HG03457 (cell line): ENCODE results near the gene CAMTA1.
"Not testable (repeated sequence)": the region's sequence is repeated elsewhere in the genome, so short reads cannot be mapped to it uniquely, and the experiment has no call there.

Experiments used
- ATAC-seq: cut with Tn5 transposase; IDR thresholded peaks from one replicate; pipeline ENCODE4 v1.9.1; 2021; ENCODE audit warnings: moderate number of reproducible peaks; ENCODE audit not compliant: unreplicated experiment

The CAMTA1 gene

DNA sequence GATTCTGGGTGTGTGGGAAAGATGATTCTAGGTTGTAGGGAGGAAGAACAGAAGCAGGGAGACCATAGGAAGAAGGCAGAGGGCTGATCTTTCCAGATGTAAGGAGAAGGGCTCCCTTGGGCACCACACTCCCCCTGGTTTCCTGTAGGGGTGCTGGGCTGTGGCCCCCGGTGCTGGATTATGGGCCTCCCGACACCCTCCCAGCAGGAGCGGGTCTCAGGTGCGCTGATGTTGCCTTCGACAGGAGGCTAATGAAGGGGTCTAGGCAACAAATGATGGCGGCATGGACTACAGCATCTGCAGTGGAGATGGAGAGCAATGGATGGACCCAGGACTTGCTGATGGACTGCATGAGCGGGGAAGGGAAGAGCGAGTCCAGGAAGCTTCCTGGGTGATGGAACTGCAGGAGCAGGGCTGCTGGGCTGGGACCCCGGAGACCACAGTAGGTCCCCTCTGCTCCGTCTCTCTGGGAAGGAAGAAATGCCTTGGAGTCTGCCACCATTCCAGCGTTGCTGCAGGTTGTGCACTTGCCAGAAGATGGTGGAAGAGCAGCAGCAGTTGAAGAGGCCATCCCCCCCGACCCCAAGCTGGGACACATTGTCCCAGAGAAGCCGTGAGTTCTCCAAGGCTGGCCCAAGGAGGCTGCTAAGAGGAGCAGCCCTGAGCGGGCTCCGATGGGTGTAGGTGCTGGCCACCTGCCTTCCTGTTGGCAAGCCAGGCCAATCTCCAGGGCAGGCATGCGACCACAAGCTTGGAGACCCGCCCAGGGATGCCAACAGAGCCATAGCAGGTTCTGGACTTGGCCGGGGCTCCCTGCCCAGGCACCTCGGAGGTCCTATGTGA, 890.4 kb downstream of the CAMTA1 start:
- ATAC-seq = no peak

GRCh38 chr1:7676274-7676945, 891.2 kb downstream of the CAMTA1 start:
- ATAC-seq = no peak

GRCh38 chr1:7677111-7677510, 891.9 kb downstream of the CAMTA1 start:
- no peak for ATAC-seq

DNA sequence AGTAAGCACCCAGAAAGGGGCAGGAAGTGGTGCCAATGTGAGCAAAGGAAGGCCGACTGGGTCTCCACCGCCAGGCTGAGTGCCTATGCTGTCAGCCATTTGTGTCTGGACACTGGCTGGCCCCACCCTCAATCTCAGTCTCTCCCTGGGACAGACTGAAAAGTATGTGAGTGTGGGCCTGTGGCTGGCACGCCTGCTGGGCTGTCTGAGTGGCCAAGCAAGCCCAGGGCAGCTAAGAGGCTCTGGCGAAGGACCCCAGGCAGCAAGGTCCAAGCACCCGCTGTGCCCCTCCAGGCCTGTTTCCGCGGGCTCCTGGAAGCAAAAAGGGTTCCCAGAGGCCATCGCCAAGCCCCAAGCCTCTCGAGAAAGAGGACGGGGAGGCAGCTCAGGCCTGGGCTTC, 892.6 kb downstream of the CAMTA1 start:
- no peak for ATAC-seq

GRCh38 chr1:7678491-7679158, 893.4 kb downstream of the CAMTA1 start:
- no peak for ATAC-seq

DNA sequence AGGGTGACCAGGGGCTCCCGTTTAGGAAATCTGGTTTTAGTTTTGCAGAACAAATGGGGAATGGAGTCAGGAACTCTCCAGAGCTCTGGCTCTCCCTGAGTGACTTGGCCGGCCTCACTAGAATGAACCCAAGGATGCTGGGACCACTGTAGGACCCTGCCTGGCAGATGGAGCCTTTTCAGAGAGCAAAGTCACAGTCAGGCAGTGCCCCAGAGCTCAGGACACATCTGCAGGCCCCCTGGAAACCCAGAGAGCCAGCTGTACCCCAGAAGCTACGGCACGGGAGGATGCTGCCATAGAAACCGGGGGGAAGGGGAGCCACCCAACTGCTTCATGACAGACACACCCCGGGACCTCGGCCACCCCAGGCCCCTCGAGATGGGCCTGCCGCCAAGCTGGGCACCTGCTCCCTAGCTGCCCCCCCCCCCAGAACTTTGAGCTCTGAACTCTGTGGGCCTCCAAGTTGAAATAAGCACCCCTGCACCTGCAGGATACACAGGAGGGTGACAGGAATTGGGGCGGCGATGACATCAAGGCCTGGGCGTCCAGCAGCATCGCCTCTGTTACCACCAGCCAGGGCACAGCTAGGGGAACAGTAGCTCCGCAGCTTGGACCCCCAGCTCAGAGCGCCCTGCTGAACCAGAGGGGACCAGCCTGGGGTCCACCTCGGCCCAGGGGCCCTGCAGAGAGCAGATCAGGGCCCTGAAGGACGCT, 894.1 kb downstream of the CAMTA1 start:
- no peak for ATAC-seq

DNA sequence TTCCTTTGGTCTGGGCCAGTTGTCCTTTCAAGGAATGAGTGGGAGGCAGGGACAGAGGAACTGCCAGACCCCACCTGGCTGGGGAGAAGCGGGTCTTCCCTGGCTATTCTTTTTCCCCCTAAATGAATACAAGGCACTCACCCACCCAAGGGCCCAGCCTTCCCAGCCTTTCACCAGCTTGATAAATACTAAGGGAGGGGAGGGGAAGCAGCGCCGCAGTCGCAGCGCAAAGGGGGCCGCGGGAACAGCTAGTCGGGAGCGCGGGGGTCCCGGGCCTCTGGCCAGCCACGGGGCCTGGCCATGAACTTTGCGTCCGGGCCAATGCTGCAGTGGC, 894.6 kb downstream of the CAMTA1 start:
- no peak for ATAC-seq

GRCh38 chr1:7680207-7680954, 895.1 kb downstream of the CAMTA1 start:
- no peak for ATAC-seq

DNA sequence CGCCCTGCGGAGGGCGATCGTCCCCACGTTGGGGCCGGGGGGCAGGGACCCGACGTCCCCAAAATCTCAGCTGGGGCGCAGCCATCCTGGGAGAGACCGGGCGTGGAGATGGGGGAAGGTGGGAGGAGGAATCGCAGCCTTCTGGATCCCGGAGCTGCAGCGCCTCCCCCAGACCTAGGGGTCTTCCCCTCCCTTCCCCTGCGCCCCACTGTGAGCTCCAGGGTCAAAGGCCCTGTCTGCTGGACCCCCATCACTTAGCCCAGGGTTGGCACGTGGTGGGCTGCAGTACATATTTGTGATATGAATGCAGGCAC, 895.7 kb downstream of the CAMTA1 start:
- no peak for ATAC-seq

DNA sequence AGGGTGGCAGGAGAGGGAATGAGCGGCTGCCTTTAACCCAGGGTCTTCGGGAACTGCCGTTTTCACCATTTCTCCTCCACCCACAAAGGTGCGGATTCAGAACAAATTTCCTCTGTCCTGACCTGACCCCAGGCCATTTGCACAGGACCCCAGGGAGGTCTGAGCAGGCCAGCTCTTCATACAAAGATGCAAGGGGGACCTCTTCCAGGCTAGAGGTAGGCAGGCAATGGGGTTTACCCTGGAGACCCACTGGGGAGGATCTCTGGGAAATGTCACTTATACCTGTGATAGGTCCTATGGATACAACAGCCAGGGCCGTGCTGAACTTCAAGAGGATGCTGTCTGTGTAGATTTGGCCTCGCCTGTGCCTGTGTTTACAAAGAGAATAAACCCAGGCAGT, 896.1 kb downstream of the CAMTA1 start:
- no peak for ATAC-seq

GRCh38 chr1:7683521-7683920, 898.3 kb downstream of the CAMTA1 start:
- no peak for ATAC-seq

GRCh38 chr1:7684132-7684531, 898.9 kb downstream of the CAMTA1 start:
- ATAC-seq = no peak

- ATAC-seq = no peak
Observed at GRCh38 chr1:7684861-7685635, 899.8 kb downstream of the CAMTA1 start.

DNA sequence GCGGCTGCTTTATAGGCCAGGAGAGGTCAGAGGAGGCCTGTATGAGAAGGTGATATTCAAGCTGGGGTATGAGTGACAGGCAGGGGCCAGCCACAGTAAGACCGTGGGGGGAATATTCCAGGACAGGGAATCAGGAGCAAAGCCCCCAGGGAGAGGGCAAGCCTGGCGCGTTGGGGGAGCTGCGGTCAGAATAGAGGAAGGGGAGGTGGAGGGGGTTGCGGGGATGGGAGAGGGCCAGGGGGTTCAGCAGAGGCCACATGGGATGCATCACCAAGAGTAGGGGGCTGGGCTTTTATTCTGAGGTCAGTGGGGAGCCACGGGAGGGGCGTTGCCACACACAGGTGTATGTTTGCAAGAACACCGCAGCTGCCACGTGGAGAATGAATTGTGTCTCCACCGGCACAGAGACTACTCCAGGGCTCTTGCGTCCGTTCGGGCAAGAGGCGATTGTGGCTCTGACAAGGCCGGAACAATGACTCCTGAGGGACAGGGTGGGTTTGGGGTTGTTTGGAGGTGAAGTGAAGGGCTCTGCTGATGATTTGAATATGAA, 901.1 kb downstream of the CAMTA1 start:
- ATAC-seq = no peak

- no peak for ATAC-seq
Observed at GRCh38 chr1:7687411-7687810, 902.2 kb downstream of the CAMTA1 start.

GRCh38 chr1:7688659-7689058, 903.4 kb downstream of the CAMTA1 start:
- ATAC-seq = no peak

GRCh38 chr1:7689307-7689706, 904.1 kb downstream of the CAMTA1 start:
- not testable (repeated sequence) for ATAC-seq

- ATAC-seq = no peak
Observed at GRCh38 chr1:7690076-7690475, 904.8 kb downstream of the CAMTA1 start.

DNA sequence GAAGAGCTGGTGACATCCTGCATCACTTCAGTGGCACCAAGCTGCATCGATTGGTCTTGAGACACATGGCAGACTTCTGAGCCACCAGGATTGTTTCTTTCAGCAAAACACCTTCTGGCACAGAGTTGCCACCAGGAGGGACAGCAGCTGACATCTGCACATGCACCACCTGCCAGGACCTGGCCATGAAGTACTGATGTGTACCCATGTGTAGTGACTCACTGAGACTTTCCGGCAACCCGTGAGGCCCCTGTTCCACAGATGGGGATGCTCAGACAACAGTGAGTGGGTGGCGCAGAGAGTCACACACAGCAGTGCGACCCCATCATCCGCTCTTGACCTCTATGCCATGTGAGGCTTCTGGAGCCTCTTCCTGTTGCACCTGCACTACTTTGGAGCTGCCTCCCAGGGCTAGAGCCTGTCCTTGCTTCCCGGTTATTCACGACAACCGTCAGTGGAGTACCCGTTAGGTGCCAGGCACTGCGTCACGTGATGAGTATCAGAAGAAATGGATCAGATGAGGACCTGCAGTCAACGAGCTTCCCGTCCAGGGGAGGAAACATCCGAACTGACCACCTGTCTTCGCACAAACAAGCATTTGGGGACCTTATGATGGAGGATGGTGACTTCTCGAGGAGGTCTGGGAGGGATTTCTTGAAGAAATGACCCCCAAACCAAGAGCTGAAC, 905.4 kb downstream of the CAMTA1 start:
- ATAC-seq = no peak
